NCI-H2107 treated with DMSO at 0.1 percent for 48 hours (cell line): Measurements from ENCODE around the gene NDUFS6.
"Not testable (repeated sequence)": the region's sequence is repeated elsewhere in the genome, so short reads cannot be mapped to it uniquely, and the experiment has no call there.

Source experiments
- DNase-seq: peaks from one replicate; lab custom pipeline; 2025; ENCODE audit not compliant: unreplicated experiment; lab: John Stamatoyannopoulos, UW

The NDUFS6 gene

DNA sequence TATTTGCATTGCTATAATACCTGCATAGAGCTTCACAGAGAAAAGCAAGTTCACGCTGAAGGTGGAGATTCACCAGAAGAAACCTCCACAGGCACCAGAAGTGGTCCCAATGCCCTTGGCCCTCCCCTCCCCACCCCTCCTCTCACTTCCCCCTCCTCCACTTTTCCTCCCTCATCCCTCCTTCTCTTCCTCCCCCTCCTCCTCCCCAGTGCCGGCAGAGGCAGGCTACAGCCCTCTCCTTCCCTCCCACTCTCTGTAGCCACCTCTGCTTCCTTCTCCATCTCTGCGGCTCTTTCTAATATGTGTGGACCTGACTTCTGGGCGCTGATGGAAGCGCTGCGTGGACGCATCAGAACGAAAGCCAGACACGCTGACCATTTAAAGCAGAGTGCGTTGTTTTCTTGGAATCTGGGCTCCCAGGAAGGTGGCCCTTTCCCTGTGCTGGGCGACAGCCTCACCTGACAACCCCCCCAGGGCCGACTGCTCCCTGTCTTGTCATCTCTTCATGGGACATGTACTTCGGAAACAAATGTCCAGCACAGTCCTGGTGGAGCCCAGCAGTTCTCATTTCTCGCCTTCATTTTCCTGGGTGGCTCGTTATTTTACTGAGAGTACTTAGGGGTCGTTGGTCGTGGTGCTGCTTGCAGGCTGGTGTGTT is 29.5 kb downstream of the NDUFS6 start:
- no peak for DNase-seq

DNA sequence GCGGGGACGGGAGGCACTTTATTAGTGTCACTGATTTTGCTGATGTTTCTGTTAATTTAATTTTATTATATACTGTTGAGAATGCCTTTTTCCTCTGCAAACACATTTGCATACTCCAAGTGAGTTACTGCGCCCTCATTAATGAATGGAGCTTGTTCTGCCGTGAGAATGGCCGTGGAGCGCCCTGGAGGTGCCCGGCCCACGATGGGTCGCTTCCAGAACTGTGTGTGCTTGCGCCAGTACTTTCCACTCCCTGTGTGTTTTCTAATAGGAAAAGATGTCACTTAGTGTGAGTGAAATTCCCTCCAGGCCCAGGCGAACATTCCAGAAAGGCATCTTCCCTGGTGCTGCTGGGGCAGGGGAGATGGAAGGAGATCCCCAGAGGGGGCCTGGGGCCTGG is 30.1 kb downstream of the NDUFS6 start:
- DNase-seq: no peak

DNA sequence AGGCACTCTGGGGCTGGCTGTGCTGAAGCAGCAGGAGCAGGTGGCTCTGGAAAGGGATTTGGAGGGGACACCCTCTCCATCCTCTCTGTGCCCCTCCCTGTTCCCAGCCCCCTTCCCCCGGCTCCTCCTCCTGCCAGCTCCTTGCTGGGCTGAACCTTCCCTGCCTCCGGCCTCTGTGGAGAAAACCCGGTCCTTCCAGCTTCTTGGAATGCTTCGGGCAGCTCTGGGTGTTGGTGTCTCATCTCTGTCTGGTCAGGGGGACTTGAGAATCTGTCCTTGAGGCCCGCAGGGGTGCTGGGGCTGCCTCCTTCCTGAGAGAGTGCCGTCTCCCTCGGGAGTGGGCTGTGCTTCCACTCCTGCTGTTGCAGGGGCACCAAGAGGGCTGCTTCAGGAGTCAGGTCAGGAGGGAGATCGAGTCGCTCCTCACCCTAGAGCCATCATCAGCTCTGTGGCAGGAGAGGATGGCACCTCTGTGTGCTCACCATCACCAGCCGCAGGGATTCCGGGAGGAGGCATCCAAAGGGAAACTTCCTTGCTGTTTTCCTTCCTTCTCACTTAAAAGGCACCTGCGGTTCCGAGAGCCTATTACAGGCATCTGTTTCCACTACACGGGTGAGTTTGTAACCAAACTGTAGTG is 30.6 kb downstream of the NDUFS6 start:
- DNase-seq: no peak

DNA sequence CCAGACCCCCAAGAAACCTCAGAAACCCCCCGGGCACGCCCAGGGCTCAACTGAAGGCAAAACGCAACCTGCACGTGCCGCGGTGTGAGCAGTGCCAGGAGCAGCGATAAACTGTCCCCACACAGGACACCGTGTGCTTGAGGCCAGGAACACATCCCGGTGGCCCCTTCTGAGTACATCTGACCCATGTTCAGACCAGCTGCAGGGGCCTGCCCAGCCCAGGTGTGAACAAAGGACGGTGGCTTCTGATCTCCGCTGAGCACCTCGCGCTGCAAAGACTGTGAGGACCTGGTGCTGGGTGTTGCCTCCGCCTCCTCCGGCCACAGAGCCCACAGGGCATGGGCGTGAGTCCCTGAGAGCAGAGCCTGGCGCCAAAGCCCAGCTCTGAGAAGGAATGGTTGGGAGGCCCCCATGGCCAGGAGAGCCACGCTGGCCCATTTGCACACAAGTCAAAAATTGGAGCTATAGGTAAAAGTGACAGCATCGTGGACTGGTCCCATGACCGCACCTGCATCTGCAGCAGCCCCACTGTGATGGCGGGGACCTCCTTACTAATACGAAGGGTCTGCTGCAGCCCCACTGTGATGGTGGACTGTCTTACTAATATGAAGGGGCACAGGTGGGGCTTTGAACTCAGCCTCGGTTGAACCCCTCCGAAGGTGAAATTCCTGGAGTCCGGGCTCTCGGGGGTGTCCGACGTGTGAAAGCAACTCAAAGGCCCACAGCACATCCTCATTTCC is 31.5 kb downstream of the NDUFS6 start:
- no peak for DNase-seq

DNA sequence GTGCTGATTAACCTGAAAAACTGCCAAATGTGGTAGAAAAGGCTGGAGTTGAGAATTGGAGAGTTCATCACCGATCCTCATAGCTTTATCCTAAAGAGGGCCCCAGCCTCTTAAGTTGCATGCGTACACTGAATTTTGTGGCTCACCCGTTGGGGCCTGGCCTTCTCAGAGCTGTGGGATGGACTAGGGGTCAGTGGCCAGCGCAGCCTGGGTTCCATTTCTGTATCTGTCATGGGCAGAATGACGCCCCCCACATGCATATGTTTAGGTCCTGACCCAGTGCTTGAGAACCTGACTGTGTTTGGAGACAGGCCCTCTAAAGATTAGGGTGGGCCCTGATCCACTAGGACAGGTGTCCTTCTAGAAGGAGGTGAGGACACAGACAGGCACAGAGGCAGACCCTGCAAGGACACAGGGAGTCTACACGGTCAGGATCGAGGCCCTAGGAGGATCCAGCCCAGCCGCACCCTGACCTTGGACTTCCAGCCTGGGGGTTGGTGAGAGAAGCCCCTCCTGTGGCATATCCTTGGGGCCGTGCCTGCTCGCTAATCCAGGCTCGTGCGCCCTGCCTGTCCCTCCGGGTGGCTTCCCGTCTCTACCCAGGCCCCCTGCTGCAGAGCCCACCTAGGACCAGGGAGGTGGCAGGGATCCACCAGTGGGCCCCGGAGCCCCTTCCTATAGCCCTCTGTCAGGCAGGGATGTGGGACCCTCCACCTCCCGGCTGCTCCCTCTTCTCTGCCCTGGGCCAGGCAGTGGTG is 32.2 kb downstream of the NDUFS6 start:
- DNase-seq: no peak

DNA sequence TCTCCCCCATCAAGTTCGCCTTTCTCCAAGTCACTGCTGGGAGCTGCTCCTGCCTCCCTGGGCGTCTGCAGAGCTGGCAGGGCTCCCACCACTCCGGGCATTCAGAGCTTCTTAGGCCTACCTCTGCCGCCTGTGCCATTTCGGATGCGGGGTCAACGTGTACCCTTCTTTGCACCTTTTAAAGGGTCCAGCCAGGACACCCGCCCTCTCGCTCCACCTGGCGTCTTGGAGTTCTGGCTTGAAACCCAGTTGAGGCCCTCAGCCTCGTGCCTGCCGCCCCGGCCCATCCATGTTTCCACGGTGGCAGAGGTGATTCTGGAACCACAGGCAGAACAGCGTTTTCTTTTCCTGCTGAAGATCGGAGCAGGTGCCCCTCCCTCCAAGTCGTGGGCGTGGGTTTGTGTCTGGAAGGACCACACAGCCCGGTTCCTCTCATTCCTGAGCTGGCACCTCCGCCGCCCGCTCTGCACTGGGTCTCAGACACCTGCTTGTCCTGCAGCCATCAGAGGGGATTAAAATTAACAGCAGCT is 32.9 kb downstream of the NDUFS6 start:
- no peak for DNase-seq

DNA sequence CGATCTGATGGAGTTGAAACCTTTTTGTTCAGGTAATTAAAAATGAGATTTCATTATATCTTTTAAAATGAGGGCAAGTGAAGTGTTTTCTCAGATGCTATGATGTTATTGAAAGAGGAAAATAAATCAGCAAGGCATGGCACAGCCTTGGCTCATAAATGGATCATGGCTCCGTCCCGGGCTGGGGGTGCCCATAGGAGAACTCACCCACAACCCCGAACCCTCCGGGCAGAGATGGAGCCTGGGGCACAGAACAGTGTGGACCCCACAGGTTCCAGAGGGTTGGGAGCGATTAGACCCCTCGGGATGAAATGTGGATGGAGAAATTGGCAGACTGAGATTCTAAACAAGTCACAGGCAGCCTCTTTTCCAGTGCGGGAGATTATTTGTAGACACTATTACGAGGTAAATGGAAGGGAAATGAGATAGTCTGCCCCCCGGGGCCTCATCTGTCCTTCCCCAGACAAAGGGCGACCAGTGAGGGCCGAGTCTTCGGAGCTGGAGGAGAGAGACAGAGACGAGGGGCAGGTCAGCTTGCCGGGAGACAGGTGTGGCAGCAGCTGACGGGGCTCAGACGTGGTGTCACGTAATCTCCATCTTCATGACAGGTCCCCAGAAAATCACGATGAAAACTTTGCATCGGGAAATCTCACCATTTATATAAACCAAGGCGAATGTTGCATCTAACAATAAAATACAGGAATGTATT is 33.7 kb downstream of the NDUFS6 start:
- DNase-seq: no peak

DNA sequence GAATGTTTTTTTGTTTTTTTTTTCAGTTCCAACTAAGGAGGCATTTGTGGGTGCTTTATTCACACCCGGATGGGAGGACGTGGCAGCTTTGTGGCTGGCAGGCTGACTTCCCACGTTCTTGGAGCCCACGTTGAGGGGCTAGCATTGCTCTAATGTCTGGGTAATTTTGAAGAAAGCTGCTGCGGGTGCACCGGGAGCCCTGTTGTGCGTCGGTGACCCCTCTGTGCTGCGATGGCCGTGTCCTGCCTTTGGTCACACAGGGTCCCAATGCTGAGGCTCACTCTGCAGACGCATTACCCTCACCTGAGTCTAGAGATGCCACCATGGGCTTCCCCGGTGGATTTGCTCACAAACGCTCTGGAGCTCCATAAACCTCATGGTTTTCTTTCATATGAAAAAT is 34.2 kb downstream of the NDUFS6 start:
- no peak for DNase-seq

DNA sequence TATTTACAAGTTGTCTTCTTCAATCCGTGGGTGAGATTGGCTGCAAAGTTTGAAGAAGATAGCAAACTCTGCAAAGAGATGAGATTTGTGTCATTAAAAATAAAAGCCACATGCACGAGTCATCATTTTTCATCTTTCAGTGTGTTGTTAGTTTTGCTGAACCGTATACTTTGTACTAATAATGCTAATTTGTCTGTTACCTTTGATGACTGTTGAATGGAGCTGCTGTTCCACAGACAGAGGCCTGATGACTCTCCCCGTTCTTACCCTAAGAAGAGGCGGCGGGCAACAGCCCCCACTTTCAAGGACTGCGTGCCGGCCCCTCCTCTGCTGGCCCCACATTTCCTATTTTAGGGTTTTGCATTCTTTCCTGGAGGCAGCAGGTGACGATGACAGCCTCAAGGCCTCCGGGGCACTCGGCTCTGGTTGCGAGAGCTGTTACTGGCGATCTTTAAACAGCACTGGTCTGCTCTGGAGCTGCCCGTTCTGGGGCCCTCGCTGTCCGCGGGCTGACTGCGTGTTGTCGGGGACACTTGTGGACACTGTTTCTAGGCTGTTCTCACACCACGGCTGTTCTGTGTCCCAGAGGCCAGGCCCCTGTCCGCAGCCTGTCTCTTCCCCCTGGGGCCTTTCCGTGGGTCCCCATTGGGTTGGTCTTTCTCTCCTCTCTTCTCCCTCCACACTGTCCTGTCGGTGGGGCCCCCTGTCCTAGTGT is 35.1 kb downstream of the NDUFS6 start:
- no peak for DNase-seq

DNA sequence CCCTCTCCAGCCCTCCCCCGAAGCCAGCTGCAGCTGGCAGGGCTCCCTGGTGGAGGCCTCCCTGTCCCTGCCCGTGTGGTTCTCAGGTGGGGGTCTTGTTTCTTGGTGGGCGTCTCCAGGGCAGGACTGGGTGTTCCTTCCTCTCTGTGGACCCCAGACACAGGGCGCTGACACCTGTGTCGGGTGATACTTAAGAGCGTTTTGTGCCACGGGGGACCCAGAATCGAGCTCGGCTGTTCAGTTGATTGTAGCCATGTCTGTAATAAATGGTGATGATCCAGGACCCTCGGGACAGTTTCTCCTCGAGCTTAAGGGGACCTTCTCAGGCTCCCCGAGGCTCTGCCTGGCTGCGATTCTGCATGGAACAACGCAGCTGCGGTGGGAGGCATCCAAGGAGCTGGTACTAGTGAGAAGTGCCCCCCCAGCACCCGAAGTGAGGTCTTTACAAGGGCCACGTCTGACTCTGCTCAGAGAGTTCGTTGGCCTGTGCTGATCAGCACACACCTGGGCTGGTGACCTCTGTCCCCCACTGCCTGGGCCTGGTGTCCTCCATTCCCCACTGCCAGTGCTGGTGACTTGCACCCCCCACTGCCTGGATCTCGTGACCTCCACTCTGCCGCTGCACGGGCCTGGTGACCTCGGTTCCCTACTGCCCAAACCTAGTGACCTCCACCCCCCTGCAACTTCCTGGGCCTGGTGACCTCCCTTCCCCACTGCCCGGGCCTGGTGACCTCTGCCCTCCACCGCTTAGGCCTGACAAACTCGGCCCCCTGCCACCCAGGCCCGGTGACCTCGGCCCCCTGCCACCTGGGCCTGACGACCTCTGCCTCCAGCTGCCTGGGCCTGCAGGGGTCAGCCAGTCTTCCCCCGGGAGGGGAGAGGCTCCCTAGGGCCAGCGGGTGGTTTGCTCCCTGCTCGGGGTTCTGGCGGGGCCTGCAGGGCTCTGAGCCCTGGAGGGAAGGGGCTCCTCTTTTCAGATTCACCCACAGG is 36.0 kb downstream of the NDUFS6 start:
- no peak for DNase-seq

DNA sequence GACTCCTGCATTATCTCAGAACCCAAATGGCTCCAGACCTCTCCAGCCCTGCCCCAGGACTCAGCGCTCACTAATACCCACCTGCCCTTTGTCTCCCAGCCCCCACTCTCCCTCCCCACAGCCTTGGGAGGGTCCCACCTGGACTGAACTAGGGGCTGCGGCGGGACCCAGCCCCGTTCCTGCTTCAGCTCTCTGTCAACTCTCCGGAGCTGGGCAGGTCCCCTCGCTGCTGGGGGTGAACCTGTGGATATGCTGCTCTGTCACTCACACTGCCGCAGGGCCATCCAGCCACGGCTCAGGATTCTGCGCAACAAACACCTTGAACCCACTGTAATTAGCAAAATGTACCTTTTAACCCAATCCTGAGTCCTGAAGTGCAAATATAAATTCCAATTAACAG is 36.8 kb downstream of the NDUFS6 start:
- DNase-seq: no peak

DNA sequence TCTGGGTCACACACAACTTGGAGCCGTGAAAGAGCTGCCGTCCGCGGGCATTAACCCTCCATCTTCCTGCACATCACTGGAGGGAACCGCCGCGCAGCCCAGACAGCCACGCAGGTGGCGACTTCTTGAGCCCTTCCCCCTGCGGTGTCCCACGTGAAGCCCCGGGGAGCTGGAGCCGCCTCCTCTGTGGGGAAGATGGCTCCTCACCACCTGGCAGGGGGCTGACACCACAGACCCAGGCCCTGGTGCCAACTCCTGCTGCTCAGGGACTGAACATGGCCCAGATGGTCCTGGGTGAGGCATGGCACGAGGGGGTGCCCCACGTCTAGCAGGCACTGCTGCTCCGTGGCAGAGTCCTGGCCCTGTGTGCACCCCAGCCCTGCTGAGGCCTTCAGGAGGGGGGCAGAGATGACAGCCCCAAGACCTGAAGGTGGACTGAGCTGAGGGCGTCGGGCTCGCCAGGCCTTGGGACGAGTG is 38.9 kb downstream of the NDUFS6 start:
- no peak for DNase-seq

DNA sequence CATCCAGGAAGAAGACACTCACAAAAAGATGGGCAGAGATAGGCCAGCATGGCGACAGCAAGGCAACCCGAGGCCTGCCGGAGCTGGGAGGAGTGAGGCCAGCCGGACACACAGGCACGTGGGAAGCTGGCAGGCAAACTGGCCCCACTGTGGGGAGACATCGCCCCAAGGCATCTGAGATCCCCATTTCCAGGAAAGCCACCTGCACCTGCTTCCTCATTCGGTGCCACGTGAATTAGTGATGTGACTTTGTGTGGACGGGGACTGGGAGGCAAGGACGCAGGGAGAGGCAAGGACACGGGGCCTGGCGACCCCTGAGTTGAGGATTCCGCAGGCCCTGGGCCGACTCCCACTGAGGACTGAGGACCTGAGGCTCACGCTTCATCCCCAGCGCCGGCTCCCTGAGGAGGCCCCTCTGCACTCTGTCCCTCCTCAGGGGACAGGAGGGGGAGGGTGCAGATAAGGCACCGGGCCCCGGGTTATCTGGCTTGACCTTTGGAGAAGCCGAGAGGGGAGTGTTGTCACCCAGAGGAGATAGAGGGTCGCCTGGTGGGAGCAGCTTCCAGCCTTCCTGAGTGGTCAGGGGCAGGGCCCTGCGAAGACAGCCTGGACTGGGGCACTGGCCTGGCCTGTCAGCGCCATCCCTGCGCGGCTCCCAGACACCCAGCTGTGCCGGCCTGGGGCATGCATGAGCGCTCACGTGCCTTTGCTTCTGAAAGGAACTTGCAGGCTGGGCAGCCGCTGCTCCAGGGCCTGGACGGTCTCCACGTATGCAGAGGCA is 39.7 kb downstream of the NDUFS6 start:
- no peak for DNase-seq

DNA sequence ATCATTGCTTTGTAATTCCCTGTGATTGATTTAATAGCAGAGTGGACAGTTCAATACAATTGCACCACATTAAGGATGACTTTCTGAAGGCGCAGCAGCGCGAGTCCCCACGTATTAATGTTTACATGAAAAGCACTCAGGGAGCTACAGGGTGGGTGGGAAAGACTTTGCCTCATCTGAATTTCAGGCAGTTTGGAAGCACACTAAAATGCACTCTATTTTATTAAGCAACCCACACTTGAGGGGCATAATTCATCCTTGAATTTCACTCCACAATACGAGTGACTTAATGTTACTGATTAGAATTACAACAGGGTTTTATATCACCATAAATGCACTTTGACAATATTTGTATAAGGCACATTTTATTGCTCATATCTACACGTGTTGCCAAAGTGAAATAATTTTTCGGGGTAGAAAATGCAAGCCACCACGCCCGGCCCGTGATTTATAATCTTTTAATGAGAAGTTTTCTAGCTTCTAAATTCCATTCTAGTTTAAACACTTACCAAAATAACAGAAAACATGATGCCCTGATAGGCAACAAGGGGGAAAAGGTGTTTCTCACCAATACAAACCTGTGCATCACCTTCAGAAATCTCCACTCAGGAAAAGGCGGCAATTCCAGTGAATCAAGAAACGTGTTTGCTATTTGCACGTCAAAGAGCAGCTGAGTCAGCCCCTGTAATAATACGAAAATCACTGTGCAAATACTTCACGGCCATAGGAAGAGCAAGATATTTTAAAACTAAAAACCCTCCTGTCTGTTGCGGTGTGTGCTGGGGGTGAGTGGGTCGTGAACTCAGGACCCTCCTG is 41.0 kb downstream of the NDUFS6 start:
- DNase-seq: no peak

DNA sequence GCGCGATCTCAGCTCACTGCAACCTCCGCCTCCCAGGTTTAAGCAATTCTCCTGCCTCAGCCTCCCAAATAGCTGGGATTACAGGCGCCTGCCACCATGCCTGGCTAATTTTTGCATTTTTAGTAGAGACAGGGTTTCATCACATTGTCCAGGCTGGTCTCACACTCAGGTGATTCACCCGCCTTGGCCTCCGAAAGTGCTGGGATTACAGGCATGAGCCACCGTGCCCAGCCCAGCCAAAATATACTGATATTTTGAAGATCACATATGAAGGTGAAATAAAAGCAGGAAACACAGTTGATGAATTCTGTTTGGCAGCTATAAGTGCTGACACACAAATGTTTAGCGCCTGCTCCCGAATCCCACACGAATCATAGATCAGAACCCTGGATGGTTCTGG is 42.6 kb downstream of the NDUFS6 start:
- DNase-seq: not testable (repeated sequence)

DNA sequence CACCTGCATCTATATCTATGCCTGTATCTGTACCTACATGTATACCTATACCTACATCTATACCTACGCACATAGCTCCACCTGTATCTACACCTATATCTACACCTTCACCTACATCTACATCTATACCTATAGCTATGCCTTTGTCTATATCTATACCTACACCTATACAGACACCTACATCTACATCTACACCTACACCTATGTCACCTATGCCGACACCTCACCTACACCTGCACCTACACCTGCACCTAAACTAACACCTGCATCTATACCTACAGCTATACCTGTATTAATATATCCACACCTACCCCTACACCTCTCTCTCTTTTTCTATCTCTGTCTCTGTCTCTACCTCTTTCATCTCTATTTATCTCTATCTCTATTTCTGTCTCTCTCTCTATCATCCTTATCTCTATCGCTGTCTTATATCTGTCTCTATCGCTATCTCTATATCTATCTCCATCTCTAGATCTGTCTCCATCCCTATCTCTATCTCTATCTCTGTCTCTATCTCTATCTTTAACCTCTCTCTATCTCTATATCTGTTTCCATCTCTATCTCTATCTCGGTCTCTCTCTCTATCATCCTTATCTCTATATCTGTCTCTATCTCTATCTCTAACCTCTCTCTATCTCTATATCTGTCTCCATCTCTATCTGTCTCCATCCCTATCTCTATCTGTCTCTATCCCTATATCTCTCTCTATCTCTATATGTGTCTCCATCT is 43.7 kb downstream of the NDUFS6 start:
- no peak for DNase-seq

DNA sequence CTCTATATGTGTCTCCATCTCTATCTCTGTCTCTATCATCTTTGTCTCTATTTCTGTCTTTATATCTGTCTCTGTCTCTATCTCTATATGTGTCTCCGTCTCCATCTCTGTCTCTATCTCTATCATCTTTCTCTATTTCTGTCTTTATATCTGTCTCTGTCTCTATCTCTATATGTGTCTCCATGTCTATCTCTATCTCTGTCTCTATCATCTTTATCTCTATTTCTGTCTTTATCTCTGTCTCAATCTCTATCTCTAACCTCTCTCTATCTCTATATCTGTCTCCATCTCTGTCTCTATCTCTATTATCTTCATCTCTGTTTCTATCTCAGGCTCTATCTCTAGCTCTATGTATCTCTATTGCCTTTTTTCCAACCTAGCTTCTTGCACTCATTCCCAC is 44.5 kb downstream of the NDUFS6 start:
- DNase-seq: no peak
